ENCODE data around the gene AGAP2.

GRCh38 chr12:57755454-57756372 is 17.2 kb upstream of the AGAP2 start:
- TF ChIP-seq CTCF (conservative IDR thresholded peaks at IDR 0.05; ENCODE audit: low read depth, low read length): no peak
- no peak for TF ChIP-seq EZH2phosphoT487 (IDR thresholded peaks at IDR 0.05; ENCODE audit: borderline replicate concordance, low read length)
- no peak for TF ChIP-seq EZH2 (IDR thresholded peaks at IDR 0.05; ENCODE audit: low read length, unreplicated experiment)

All from PC-3 (cell line).